Activated T-cell treated with anti-CD3 and anti-CD28 coated beads, Interleukin-2, amount 50 U/mL, for 24 hours (primary cell): ENCODE results near the gene DISP2.

Experiments used
- DNase-seq: peaks from one replicate; pipeline ENCODE4 v3.0.0-alpha.2; 2020
- H3K27ac Mint-ChIP-seq: 2 replicates; pipeline ENCODE4 v1.8.0; 2020; ENCODE audit warnings: mild to moderate bottlenecking, mixed read lengths
- H3K27me3 Mint-ChIP-seq: 2 replicates; pipeline ENCODE4 v1.8.0; 2020; ENCODE audit warnings: mixed read lengths
- H3K36me3 Mint-ChIP-seq: 2 replicates; pipeline ENCODE4 v1.8.0; 2020; ENCODE audit warnings: low read depth, mixed read lengths
- H3K4me1 Mint-ChIP-seq: 2 replicates; pipeline ENCODE4 v1.8.0; 2020; ENCODE audit warnings: low read depth, mixed read lengths
- H3K4me3 Mint-ChIP-seq: 2 replicates; pipeline ENCODE4 v1.8.0; 2020; ENCODE audit warnings: mild to moderate bottlenecking, moderate library complexity, mixed read lengths
- H3K9me3 Mint-ChIP-seq: 2 replicates; pipeline ENCODE4 v1.8.0; 2020; ENCODE audit warnings: mixed read lengths

Gene DISP2

DNA sequence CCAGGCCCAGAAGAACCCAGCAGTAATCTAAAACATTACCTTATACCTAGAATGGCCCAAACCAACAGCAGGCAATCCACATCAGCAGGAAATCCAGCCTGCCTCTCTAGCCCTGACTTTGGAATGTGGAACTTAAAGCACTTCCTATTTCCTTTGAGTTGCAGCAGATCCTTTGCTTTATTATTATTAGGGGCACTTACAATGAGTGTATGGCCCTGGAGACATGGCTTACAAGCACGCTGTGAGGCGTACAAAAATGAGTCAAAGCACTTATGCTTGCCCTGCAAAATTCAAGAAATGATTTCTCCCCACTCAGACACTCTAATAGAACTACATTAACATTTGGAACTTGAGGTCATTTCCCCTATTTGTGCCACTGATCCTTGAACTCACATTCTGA, 15.0 kb downstream of the DISP2 start:
- Mint-ChIP-seq H3K4me1 (peaks cover 6% of the 10 kb centered on the region), H3K27me3 (no peaks in the 10 kb centered on the region), H3K9me3 (no peaks in the 10 kb centered on the region), H3K4me3 (no peak overlapping the region), H3K27ac (no peak overlapping the region), H3K36me3 (no peaks in the 10 kb centered on the region)
- no peak for DNase-seq

DNA sequence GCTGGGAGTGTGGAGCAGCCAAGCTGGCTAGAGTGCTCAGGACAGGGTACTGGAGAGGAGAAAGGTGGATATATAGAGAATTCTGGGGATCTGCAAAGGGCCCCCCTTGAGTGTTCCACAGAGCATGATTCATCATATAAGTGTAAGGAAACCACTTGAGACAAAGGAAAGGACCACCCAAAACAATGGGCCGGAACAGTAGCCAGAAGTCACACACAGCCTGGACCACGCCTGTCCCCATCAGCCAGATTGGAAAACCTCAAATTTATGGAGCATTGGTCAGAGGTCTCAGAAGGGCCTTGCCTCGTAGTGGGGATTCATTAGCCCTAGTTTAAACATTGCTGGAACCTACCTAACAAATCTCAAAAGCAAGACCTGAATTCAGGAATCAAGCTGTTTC, 19.6 kb downstream of the DISP2 start:
- H3K36me3 Mint-ChIP-seq = no peaks in the 10 kb centered on the region
- no peak overlapping the region for H3K4me3 Mint-ChIP-seq
- H3K27ac Mint-ChIP-seq = no peak overlapping the region
- no peaks in the 10 kb centered on the region for H3K9me3 Mint-ChIP-seq
- H3K27me3 Mint-ChIP-seq = no peaks in the 10 kb centered on the region
- H3K4me1 Mint-ChIP-seq = peaks cover 5% of the 10 kb centered on the region
- no peak for DNase-seq

GRCh38 chr15:40379374-40379773, 21.4 kb downstream of the DISP2 start:
- DNase-seq = no peak
- H3K4me3 Mint-ChIP-seq = no peak overlapping the region
- peaks cover 17% of the 10 kb centered on the region for H3K4me1 Mint-ChIP-seq
- H3K36me3 Mint-ChIP-seq = peaks cover 14% of the 10 kb centered on the region
- no peaks in the 10 kb centered on the region for H3K27me3 Mint-ChIP-seq
- no peak overlapping the region for H3K27ac Mint-ChIP-seq
- H3K9me3 Mint-ChIP-seq = no peaks in the 10 kb centered on the region

DNA sequence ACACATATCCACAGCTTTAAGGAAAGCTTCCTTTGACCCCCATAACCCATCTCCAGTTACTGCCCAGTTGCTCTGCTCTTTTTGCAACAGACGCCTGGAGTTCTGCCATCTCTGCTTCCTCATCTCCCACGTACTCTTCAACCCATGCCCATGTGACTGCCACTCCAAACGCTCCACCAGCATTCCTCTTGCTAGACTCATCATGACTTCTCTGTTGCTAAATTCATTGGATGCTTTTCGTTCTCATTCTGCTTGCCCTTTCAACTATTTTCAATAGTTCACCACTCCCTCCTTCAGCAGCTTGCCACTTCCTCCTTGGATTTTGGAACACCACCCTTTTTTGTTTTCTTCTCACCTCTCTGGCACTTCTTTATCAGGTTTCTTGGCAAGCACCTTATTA, 21.8 kb downstream of the DISP2 start:
- no peak overlapping the region for H3K4me3 Mint-ChIP-seq

DNA sequence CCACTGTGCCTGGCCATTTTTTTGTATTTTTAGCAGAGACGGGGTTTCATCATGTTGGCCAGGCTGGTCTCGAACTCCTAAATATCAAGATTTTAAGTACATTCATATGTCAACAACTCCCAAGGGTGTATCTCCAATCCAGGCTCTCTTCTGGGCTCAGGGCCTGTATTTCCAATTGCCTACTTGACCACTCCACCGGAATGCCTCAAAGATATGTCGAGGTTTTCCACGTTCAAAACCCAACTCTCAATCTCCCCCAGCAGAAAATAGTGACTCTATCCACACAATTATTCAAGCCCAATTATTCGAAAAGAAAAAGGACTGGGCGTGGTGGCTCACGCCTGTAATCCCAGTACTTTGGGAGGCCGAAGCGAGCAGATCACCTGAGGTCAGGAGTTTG, 22.6 kb downstream of the DISP2 start:
- DNase-seq = no peak
- Mint-ChIP-seq H3K27me3 (no peaks in the 10 kb centered on the region), H3K4me3 (no peak overlapping the region), H3K27ac (no peak overlapping the region), H3K9me3 (no peaks in the 10 kb centered on the region), H3K4me1 (peaks cover 25% of the 10 kb centered on the region), H3K36me3 (peaks cover 27% of the 10 kb centered on the region)

More for the DNA sequence above, 21.8 kb downstream of the DISP2 start:
- Mint-ChIP-seq H3K4me1 (peaks cover 21% of the 10 kb centered on the region), H3K36me3 (peaks cover 19% of the 10 kb centered on the region), H3K27ac (no peak overlapping the region), H3K27me3 (no peaks in the 10 kb centered on the region), H3K9me3 (no peaks in the 10 kb centered on the region)
- no peak for DNase-seq

- Mint-ChIP-seq H3K4me3 (peak overlapping the region; percentile 96), H3K4me1 (peaks cover 23% of the 10 kb centered on the region), H3K27ac (no peak overlapping the region), H3K9me3 (no peaks in the 10 kb centered on the region), H3K27me3 (no peaks in the 10 kb centered on the region), H3K36me3 (peaks cover 39% of the 10 kb centered on the region)
- no peak for DNase-seq
Measured at GRCh38 chr15:40381818-40382529, 24.0 kb downstream of the DISP2 start.

DNA sequence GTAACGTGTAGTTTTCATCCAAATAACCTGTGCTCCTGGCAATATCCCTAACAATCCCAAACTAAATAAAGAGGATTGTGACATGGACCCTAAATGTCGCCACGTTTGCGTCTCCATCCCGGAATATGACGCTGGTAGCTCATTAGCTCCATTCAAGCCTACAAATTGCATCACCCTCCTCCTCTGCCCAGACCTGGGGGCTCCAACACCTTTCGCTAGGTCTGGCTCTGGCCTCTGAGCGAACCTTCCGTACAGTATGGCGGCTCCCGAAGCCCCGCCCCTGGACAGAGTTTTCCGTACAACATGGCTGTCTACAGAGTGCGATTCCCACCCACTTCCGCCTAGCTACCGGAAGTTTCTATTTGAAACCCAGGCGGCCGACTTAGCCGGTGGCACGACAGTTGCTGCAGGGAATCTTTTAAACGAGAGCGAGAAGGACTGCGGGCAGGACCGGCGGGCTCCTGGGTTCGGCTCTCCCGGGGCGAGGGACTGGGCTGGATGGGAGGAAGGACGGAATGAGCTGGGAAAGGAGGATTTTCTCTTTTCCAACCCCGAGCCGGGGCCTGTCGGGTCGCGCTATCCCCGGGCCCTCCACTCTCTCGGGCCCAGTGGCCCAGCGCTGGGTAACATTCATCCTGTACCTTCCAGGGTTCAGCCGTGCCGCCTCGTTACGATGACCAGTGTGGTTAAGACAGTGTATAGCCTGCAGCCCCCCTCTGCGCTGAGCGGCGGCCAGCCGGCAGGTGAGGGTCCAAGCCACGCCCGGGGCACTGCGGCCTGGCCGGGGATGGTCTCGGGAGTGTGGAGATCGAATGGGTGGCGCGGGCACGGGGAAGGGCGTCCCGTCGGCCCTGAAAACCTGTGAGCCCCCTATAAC, 24.8 kb downstream of the DISP2 start, which contains the start of gene KNSTRN:
Gene KNSTRN, plus strand, starts transcription at position 142 of the 877 bp plus-strand sequence. Its CDS starts 115 bp downstream, at position 257.
- no peaks in the 10 kb centered on the region for H3K9me3 Mint-ChIP-seq
- H3K27ac Mint-ChIP-seq = peak within 1 kb of the TSS; percentile 92
- H3K4me1 Mint-ChIP-seq = peaks cover 23% of the 10 kb centered on the region
- peak within 1 kb of the TSS; percentile 96 for H3K4me3 Mint-ChIP-seq
- H3K27me3 Mint-ChIP-seq = no peaks in the 10 kb centered on the region
- peak; percentile 92 for DNase-seq
- peaks cover 47% of the 10 kb centered on the region for H3K36me3 Mint-ChIP-seq

DNA sequence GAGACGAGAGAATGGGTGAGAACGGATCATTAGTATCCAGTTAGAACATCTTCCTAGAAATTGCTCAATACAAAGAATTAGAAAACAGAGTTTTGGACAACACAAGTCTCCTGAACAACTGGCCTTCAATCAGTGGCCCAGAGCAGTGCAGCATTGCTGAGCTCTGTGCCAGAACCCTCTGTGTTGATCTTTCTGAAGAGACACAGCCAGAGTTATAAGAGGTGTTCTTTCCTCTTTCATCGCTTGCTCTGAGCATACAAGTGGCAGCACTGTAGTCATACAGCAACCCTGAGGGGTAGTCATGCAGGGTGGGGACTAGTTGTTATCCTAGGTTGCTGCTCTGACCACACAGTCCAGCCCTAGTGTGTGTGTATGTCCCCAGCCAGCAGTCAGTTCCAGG, 28.5 kb downstream of the DISP2 start:
- Mint-ChIP-seq H3K4me1 (peaks cover 23% of the 10 kb centered on the region), H3K27me3 (no peaks in the 10 kb centered on the region), H3K36me3 (peaks cover 80% of the 10 kb centered on the region), H3K27ac (no peak overlapping the region), H3K9me3 (no peaks in the 10 kb centered on the region), H3K4me3 (no peak overlapping the region)
- no peak for DNase-seq

DNA sequence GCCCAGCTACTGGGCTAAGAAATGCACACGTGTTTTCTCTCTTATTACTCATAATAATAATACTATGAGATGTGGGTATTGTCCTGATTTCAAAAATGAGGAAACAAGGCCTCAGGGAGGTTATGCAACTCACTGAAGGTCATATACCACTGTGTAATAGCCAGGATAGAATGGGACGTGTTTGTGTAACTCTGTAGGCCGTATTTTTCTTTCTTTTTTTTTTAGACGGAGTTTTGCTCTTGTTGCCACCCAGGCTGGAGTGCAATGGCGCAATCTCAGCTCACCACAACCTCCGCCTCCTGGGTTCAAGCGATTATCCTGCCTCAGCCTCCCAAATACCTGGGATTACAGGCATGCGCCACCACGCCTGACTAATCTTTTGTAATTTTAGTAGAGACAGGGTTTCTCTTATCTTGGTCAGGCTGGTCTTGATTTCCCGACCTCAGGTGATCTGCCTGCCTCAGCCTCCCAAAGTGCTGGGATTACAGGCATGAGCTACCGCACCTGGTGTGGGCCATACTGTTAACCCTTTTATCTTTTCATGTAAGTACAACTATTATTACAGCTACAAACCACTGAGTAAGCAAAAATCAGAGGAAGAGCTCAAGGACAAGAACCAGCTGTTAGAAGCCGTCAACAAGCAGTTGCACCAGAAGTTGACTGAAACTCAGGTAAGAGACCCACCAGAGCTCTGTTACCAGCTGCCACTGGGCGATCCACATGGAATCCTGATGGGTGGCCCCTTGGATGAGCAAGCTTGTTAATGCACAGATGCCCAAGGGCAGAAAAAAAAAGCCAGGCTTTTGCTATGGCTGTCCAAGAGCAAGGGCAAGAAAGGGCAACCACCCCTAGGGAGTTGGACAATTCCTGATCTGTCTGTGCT, 31.2 kb downstream of the DISP2 start:
- Mint-ChIP-seq H3K36me3 (peaks cover 92% of the 10 kb centered on the region), H3K27me3 (no peaks in the 10 kb centered on the region), H3K4me3 (no peak overlapping the region)

GRCh38 chr15:40389824-40390595, 32.0 kb downstream of the DISP2 start:
- Mint-ChIP-seq H3K4me1 (peaks cover 3% of the 10 kb centered on the region), H3K9me3 (no peaks in the 10 kb centered on the region), H3K4me3 (no peak overlapping the region), H3K27me3 (no peaks in the 10 kb centered on the region), H3K27ac (no peak overlapping the region), H3K36me3 (peaks cover 86% of the 10 kb centered on the region)
- DNase-seq = no peak

More for the DNA sequence above, 31.2 kb downstream of the DISP2 start:
- H3K27ac Mint-ChIP-seq = no peak overlapping the region
- no peak for DNase-seq
- H3K9me3 Mint-ChIP-seq = no peaks in the 10 kb centered on the region
- peaks cover 10% of the 10 kb centered on the region for H3K4me1 Mint-ChIP-seq

DNA sequence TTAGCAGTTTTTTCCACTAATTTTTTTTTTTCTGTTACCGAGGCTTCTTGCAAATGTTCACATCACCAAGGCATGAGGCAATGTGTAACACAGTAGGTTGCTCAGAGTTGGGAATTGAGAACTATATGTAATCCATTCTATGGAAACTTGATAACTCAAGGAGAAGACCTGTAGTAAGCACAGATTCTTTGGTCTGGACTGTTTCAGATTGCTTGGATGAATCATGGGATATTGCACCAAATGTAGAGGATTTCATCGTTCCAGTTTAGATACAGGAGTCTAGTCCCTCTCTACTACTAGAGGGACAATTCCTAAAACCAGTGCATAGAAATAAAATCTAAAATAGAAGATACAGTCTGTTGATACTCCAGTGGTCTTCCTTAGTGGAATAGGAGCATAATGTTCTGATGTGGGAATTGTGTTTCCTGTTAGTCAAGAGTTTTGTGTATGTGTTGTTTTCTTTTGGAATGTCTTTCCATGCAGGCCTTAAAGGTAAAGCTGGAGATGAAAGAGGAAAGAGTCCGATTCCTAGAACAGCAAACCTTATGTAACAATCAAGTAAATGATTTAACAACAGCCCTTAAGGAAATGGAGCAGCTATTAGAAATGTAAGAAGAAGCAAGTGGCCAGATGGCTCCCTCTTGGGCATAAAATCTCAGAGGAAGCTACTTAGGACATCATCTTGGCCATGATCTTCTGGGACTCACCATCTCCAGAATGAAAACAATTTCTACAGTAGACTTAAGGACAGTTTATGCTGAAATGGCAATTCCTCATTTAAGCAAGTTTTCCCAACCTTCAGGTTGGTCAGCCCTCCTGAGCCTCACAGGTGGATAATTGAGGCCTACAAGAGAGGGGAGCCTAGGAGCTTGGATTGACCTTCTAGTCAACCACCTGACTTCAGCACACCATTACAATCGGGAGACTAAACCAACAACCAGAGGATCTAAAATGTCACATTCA, 35.2 kb downstream of the DISP2 start:
- H3K27me3 Mint-ChIP-seq = no peaks in the 10 kb centered on the region
- no peak for DNase-seq
- H3K27ac Mint-ChIP-seq = peak overlapping the region; percentile 2
- H3K4me3 Mint-ChIP-seq = no peak overlapping the region
- H3K9me3 Mint-ChIP-seq = no peaks in the 10 kb centered on the region
- peaks cover 8% of the 10 kb centered on the region for H3K4me1 Mint-ChIP-seq
- peaks cover 62% of the 10 kb centered on the region for H3K36me3 Mint-ChIP-seq

- Mint-ChIP-seq H3K4me3 (peak overlapping the region; percentile 1), H3K36me3 (peaks cover 20% of the 10 kb centered on the region), H3K27ac (peak overlapping the region; percentile 31), H3K9me3 (no peaks in the 10 kb centered on the region), H3K27me3 (no peaks in the 10 kb centered on the region), H3K4me1 (peaks cover 23% of the 10 kb centered on the region)
- DNase-seq = no peak
Measured at GRCh38 chr15:40397688-40398412, 39.8 kb downstream of the DISP2 start.
